ENCODE results near the gene ISL2. TPM values are rescaled to one million over a fixed set of nuclear protein-coding genes. Genes with fewer than 3 reads are reported as not detected.

The ISL2 gene
- total and polyA plus RNA-seq, 9 of the 15 experiments (the other 6 are each of a cell fraction or from before 2014, with no cell fraction given) = 0.15 to 23.7 (median 4.0) TPM

DNA sequence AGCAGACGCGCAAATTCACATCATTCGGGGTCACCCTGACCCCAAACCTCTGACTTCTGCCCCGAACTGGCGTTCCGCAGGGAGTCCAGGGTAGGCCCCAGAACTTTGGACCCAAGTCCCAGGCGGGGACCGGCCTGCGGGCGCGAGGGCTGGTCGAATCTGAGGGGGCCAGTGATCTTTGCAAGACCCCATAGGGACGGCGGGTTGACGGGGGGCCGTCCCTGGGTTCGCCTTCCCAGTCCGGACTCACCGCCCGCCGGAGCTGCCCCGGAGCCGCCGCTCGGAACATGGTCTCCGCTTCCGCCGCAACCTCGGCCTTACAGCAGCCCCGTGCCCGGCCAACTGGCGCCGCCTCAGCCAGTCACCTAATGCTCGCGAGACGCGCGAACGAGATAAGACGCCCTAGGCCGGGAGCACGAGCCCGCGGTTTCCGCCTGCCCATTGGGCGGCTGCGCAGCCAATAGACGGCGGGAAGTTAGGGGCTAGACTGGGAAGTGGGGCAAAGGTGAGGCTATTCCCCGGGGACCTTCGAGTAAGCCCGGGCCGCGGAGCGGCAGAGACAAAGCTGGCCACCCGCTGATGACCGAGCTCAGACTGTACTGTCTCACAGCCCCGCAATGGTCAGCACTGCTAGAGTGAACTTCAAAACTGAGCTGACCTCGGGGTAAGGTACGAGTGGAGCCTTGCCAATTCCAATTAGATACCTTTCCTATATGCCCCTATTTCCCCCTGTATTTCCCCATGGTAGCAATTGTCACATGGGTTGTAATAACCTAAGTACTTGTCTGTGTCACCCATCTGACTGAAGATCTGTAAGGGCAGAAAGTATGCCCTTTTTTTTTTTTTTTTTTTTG is 25.2 kb upstream of the ISL2 start, which contains the start of gene ETFA (continued):
- TF ChIP-seq, protein P1, sequence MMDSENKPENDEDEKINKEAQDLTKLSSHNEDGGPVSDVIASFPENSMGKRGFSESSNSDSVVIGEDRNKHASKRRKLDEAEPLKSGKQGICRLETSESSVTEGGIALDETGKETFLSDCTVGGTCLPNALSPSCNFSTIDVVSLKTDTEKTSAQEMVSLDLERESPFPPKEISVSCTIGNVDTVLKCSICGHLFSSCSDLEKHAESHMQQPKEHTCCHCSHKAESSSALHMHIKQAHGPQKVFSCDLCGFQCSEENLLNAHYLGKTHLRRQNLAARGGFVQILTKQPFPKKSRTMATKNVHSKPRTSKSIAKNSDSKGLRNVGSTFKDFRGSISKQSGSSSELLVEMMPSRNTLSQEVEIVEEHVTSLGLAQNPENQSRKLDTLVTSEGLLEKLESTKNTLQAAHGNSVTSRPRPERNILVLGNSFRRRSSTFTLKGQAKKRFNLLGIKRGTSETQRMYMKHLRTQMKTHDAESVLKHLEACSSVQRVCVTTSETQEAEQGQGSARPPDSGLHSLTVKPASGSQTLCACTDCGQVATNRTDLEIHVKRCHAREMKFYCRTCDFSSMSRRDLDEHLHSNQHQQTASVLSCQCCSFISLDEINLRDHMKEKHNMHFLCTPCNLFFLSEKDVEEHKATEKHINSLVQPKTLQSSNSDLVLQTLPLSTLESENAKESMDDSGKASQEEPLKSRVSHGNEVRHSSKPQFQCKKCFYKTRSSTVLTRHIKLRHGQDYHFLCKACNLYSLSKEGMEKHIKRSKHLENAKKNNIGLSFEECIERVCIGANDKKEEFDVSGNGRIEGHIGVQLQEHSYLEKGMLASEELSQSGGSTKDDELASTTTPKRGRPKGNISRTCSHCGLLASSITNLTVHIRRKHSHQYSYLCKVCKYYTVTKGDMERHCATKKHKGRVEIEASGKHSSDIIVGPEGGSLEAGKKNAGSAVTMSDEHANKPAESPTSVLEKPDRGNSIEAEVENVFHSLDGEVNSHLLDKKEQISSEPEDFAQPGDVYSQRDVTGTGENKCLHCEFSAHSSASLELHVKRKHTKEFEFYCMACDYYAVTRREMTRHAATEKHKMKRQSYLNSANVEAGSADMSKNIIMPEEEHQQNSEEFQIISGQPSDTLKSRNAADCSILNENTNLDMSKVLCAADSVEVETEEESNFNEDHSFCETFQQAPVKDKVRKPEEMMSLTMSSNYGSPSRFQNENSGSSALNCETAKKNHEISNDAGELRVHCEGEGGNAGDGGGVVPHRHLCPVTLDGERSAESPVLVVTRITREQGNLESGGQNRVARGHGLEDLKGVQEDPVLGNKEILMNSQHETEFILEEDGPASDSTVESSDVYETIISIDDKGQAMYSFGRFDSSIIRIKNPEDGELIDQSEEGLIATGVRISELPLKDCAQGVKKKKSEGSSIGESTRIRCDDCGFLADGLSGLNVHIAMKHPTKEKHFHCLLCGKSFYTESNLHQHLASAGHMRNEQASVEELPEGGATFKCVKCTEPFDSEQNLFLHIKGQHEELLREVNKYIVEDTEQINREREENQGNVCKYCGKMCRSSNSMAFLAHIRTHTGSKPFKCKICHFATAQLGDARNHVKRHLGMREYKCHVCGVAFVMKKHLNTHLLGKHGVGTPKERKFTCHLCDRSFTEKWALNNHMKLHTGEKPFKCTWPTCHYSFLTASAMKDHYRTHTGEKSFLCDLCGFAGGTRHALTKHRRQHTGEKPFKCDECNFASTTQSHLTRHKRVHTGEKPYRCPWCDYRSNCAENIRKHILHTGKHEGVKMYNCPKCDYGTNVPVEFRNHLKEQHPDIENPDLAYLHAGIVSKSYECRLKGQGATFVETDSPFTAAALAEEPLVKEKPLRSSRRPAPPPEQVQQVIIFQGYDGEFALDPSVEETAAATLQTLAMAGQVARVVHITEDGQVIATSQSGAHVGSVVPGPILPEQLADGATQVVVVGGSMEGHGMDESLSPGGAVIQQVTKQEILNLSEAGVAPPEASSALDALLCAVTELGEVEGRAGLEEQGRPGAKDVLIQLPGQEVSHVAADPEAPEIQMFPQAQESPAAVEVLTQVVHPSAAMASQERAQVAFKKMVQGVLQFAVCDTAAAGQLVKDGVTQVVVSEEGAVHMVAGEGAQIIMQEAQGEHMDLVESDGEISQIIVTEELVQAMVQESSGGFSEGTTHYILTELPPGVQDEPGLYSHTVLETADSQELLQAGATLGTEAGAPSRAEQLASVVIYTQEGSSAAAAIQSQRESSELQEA (IDR thresholded peaks at IDR 0.05; ENCODE audit: low read depth) = no peak
- TF ChIP-seq ZNF699 (CRISPR knock-in tag; IDR thresholded peaks at IDR 0.05; ENCODE audit: insufficient replicate concordance) (no peak), FOS (IDR thresholded peaks at IDR 0.05; ENCODE audit: extremely low read depth, insufficient read length) (no peak), LEF1 (IDR thresholded peaks at IDR 0.05) (no peak), PRMT5 (CRISPR knock-in tag; IDR thresholded peaks at IDR 0.05) (no peak), ATF7 (IDR thresholded peaks at IDR 0.05) (peak; percentile 66; the same call in 1 of the 2 replicates), HDAC2 (IDR thresholded peaks at IDR 0.05) (no peak; the same call in 1 of the 2 replicates), ZNF41 (CRISPR knock-in tag; conservative IDR thresholded peaks at IDR 0.05) (no peak; the same call in 1 of the 2 replicates), BHLHE40 (IDR thresholded peaks at IDR 0.05; ENCODE audit: low read length) (peak; percentile 97), HMGN3 (IDR thresholded peaks at IDR 0.05; ENCODE audit: borderline replicate concordance, extremely low read depth, insufficient read length, low read depth, low read length) (peak; percentile 54), ZNF408 (CRISPR knock-in tag; IDR thresholded peaks at IDR 0.05; ENCODE audit: low read depth) (no peak), MCM3 (IDR thresholded peaks at IDR 0.05) (no peak)
- TF ChIP-seq, protein P2, sequence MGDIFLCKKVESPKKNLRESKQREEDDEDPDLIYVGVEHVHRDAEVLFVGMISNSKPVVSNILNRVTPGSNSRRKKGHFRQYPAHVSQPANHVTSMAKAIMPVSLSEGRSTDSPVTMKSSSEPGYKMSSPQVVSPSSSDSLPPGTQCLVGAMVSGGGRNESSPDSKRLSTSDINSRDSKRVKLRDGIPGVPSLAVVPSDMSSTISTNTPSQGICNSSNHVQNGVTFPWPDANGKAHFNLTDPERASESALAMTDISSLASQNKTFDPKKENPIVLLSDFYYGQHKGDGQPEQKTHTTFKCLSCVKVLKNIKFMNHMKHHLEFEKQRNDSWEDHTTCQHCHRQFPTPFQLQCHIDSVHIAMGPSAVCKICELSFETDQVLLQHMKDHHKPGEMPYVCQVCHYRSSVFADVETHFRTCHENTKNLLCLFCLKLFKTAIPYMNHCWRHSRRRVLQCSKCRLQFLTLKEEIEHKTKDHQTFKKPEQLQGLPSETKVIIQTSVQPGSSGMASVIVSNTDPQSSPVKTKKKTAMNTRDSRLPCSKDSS (IDR thresholded peaks at IDR 0.05; ENCODE audit: low read depth, partially characterized antibody) = no peak
- TF ChIP-seq, protein P3, sequence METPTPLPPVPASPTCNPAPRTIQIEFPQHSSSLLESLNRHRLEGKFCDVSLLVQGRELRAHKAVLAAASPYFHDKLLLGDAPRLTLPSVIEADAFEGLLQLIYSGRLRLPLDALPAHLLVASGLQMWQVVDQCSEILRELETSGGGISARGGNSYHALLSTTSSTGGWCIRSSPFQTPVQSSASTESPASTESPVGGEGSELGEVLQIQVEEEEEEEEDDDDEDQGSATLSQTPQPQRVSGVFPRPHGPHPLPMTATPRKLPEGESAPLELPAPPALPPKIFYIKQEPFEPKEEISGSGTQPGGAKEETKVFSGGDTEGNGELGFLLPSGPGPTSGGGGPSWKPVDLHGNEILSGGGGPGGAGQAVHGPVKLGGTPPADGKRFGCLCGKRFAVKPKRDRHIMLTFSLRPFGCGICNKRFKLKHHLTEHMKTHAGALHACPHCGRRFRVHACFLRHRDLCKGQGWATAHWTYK (CRISPR knock-in tag; IDR thresholded peaks at IDR 0.05) = peak; percentile 42; the same call in 1 of the 2 replicates
- TF ChIP-seq, protein P4, sequence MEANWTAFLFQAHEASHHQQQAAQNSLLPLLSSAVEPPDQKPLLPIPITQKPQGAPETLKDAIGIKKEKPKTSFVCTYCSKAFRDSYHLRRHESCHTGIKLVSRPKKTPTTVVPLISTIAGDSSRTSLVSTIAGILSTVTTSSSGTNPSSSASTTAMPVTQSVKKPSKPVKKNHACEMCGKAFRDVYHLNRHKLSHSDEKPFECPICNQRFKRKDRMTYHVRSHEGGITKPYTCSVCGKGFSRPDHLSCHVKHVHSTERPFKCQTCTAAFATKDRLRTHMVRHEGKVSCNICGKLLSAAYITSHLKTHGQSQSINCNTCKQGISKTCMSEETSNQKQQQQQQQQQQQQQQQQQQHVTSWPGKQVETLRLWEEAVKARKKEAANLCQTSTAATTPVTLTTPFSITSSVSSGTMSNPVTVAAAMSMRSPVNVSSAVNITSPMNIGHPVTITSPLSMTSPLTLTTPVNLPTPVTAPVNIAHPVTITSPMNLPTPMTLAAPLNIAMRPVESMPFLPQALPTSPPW (CRISPR knock-in tag; IDR thresholded peaks at IDR 0.05) = peak; percentile 49
